Activated gamma-delta T cell treated with Interleukin-2 at 50 U/mL for 16 hours (primary cell): Measurements from ENCODE around the gene GRM3.
"Not testable (repeated sequence)": the region's sequence is repeated elsewhere in the genome, so short reads cannot be mapped to it uniquely, and the experiment has no call there.

ENCODE experiments used
- DNase-seq: peaks from one replicate; pipeline ENCODE4 v3.0.0-alpha.2; 2020

GRM3 gene

DNA sequence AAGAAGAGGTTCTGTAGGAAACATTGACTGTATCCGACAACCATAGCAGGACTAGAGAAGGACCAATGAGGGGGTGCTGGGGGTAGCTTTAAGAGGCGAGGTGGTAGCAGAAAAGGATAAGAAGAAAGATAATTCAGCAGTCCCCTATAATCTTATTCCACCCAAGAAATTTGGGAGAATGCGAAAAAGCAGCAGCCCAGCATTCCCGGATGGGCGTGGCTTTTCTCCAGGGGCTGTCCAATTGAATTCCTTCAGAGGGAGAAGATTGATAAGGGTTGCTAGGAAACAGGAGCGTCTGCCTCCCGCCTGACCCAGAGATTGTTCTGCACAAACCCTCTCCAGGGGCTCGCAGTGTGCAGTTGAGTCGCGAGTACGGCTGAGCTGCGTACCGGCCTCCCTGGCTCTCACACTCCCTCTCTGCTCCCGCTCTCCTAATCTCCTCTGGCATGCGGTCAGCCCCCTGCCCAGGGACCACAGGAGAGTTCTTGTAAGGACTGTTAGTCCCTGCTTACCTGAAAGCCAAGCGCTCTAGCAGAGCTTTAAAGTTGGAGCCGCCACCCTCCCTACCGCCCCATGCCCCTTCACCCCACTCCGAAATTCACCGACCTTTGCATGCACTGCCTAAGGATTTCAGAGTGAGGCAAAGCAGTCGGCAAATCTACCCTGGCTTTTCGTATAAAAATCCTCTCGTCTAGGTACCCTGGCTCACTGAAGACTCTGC, at the start of gene GRM3:
Gene GRM3 (plus strand): TSS at position 349 of the 721 bp plus-strand sequence. CDS start 121,237 bp downstream, outside the sequence.
- no peak for DNase-seq

DNA sequence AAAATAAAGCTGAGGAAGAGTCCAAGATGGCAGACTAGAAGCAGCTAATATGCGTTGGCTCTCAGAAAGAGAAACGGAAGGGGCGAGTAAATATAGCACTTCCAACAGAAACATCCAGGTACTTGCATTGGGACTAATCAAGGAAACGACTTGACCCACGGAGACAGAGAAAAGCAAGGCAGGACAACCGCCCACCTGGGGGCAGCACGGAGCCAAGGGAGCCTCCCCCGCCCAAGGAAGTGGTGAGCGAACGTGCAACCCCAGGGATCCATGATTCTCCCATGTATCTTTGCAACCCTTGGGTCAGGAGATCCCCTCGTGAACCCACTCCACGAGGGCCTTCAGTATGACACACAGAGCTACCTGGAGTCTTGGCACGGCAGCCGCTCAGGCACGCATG, 45.4 kb upstream of the GRM3 start:
- no peak for DNase-seq

DNA sequence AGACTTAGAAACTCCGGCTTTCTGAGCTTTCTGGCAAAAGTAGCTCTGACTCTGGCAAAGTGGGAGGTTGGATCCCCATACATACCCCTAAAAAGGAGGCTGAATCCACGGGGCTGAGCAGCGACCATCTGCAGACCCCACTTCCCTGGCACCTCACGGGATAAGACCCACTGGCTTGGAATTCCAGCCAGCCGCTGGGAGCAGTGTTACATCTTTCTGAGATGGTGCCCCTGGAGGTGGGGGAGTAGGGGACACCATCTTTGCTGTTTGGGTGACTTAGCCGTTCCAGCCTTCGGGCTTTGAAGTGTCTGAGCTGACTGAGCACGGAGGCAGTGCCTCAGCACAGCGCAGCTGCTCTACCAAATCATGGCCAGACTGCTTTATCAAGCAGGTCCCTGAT, 45.0 kb upstream of the GRM3 start:
- no peak for DNase-seq

DNA sequence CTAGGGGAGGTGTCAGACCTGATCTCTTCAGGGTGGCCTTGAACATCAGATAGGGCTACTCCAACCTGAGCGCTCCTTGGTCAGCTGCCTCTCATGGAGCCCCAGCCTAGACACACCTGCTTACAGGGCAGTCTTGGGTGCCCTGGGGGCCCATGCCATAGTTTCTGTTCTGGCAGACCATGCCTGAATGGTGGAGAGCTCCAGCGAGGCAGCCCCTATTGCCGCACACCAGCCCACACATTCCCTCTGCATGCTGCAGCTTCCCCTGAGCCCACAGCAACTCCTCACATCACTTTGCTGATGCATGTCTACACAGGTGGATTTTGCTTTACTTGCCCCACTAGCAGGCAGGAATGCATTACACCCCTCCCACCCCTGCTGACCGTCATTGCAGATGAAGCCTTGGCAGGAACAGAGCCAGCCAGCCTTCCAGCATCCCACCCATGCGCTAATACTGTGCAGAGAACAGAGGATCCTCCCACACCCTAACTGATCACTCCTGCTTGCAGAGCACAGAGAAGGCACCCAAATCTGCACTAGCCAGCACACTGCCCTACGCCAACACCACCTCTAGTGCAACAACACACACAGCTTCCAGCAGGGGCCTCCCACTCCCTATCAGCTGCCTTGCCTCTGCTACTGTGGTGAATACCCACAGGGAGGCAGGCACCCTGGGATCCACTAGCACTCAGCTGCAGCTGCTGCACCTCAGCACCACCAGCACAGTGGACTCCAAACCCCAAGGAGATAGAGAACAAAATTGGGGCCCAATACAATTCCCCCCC, 43.0 kb upstream of the GRM3 start:
- DNase-seq = no peak

DNA sequence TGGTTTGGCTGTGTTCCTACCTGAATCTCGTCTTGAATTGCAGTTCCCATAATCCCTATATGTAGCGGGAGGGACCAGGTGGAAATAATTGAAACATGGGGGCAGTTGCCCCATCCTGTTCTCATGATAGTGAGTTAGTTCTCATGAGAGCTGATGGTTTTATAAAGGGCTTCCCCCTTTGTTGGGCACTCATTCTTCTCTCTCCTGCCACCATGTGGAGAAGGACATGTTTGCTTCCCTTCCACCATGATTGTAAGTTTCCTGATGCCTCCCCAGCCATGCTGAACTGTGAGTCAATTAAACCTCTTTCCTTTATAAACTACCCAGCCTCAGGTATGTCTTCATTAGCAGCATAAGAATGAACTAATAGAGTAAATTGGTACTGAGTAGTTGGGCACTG, 28.0 kb upstream of the GRM3 start:
- not testable (repeated sequence) for DNase-seq

DNA sequence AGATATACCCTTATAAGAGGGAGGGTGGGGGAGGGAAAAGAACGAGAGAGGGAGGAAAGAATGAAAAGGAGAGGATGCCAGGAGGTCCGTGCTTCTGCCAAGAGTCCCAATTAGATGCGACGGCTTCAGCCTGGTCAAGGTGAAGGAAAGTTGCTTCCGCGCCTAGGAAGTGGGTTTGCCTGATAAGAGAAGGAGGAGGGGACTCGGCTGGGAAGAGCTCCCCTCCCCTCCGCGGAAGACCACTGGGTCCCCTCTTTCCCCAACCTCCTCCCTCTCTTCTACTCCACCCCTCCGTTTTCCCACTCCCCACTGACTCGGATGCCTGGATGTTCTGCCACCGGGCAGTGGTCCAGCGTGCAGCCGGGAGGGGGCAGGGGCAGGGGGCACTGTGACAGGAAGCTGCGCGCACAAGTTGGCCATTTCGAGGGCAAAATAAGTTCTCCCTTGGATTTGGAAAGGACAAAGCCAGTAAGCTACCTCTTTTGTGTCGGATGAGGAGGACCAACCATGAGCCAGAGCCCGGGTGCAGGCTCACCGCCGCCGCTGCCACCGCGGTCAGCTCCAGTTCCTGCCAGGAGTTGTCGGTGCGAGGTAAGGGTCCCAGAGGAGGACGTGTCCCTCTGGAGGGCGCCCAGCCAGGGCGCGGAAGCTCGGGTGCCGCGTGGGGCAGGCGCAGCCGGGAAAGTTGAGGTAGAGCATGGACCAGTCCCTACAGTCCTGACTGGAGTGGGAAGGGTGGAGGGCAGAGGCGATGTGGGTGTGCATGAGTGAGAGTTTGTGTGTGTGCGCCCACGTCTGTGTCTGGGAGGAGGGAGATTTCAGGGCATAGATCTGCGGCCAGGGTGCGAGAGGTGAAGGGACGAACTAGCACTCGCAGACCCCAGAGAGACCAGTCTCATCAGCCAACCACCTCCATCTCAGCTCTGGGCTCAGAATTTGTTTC, 844 bp downstream of the GRM3 start:
- no peak for DNase-seq

DNA sequence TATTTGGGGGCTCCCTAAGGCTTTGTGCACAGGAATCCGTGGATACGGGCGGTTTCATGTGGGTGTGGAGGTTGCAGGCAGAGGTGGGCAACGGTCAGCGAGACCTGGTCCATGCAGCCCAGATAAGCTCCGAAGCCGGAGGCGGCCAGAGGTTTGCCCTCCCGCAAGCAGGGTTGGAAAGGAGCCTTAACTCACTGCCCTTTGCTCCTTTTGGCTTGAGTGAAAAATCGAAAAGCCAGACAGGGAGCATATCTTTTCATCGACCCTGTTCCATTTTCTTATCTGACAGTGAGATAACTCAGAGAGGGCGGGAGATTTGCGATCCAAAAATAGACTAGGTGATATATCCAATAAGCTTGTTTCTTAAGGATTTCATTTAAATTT, 1.5 kb downstream of the GRM3 start:
- DNase-seq = no peak

DNA sequence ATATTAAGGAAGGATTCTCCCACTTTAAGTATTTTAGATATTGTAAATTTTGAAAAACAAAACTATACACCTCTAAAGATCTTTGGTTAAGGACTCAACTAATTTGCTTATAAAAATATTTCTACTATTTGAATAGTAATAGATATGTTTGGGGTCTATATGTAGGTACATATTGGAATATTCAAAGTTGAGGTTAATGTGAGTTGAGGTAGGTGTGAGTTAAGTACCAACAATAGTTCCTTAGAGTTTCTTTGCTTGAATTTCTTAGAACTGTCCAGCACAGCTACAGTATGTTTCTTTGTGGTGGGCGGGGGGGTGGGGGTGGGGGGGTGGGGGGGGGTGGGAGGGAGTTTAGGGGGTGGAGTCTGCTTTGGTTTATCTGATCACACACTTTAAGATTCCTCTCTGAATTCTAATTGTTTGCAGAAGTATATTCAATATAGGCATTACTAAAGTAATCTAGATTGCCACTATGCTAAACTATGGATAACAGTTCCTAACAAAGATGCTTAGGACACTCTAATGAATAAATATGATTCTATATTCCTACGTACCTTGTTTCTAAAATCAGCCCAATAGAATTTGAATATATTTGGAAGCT, 2.1 kb downstream of the GRM3 start:
- DNase-seq = no peak

DNA sequence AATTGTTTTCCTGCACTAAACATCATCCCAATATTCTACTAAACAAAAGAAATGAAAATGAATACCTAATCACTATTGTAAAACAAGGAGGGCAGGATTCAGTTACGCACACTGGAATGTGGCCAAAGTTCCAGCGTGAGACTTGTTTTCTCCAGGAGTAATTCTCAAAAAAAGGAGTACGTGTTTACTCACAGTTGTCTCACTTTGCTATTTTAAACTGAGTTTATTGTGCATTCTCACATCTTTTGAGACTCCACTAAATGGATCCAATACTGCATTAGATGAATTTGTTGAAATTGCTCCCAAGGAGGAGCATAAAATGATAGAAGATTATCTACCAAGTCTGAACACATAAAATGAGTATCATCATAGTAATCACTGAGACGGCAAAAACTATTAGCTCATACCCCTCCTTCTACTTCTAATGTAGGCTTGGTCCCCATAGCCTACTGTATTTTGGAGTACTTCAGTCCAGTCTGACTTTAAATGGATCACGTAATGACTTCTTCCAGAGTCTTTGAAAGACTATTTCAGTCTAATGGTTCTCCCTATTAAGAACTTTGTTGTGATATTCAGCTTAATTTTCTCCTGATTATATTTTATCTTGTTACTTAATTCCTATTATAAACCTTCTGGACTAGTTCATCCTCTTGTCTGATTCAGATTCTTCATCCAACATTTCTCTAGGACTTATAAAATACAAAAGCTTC, 3.8 kb downstream of the GRM3 start:
- DNase-seq = no peak

DNA sequence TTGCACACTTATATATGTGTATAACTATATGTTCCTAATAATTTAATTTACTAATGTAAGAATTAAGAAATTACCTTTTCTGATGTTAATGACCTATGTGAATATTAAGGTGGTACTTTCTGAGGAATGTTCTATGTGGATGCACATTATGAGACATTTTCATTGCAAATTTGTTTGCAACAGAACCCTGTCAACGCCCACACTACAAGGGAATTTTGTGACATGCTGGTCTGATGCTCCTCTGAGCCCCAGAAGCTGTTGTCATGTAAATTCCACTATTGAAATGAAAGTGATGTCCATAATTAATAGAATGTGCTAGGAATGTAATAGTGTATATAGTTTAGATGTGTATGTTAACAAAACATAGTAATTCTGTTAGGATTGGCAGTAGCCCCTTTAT, 4.5 kb downstream of the GRM3 start:
- DNase-seq = no peak

DNA sequence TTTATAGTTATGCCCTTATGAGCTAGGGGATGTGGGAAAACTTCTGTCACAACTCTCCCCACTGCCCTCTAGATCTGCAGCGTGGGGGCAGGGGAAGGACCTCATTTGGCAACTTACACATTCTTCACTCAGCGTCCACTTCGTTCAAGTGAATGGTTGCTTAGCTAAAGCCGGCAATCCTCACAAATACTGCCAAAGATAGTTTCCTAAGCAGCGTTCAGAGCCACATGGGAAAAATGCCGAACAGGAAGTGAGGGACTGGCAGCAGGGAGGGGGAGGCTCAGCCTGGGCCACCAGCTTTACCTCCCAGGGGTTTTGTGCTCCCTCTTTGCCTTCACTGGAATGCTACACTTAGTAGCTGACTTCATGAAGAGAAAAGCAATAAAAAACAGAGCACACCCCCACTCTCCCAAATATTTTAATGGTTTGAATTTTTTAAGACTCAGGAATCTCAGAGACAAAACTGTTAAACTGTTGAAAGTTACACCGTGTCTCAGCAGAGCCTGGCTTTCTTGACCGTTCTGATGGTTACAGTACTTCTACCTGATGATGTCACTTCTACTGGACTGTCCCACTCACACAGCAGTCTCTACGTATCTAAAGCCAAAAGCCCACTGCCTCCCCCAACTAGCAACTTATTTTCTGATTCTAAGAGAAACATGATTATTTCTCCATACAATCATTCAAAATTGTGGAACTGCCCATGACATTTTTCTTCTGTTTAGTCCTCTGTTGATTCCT, 10.4 kb downstream of the GRM3 start:
- no peak for DNase-seq

DNA sequence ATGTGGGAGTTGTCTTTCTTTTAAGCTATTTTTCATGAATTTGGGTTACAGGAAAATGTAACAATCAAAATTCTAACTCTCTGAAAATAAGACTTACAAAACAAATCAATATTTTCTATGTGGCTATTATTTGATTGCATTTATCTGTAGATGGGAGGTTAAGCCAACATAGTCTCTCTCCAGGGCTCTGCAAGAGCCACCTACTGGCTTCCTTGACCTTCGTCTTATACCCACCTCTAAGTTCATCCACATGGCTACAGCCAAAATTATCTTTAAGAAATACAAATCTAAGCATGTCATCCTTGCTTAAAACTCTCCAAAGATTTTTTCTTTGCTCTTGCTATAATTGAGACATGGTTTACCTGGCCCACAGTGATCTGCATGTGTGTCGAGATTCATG, 14.2 kb downstream of the GRM3 start:
- DNase-seq = no peak

DNA sequence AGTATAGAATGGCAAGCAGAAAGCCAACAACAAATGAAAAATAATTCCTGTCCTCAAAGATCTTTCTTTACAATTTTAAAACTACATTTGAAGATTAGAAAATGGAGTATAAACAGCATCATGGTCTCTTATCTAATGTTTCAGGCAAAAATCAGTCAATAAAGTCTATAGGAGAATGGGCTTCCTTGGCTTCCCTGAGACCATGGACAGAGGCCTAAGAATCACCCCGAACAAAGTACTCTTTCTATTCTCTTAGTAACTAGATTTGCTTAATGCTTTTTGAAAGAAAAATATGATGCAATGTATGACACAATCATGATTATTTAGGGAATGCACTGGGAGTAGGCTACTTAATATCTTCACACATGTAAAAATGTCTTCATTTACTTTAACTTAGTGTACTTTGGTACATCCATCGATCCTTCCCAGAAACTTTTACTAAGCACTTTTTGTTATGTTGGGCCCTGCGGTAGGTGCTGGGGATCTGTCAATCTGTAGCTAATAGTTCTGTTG, 17.3 kb downstream of the GRM3 start:
- DNase-seq = no peak

DNA sequence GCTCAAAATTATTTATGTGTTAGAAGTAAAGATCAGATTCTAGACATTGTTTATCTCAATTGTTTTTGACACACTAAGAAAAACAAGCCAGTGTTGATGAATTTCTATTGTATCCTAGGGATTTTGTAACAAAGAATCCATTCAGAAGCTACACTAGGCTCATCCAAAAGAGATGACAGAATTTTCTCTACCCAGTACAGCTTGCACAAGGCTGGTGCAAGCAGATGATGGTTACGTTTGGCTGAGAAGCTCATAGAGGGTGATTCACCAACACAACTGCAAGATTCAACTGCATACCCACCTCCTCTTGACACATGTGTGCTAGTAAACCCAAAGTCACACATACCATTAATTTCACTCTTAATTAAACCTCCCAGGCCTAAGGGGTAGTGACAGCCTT, 20.8 kb downstream of the GRM3 start:
- no peak for DNase-seq

DNA sequence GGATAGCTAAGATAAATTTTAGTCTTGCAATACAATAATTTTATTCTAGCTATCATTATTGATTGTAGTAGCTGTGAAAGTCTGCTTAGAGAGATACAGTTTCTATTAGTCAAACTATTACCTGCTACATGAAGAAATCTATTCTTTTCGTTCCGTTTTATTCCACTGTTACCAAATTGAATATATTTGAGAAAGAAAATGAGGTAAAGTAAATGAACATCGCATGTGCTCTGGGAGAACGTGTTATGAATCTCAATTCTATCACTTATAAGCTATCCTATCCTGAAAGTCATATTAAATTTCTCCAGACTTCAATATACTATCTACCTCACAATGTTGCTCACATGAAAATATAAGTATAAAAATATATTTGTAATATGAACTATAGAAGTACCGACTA, 21.3 kb downstream of the GRM3 start:
- no peak for DNase-seq

DNA sequence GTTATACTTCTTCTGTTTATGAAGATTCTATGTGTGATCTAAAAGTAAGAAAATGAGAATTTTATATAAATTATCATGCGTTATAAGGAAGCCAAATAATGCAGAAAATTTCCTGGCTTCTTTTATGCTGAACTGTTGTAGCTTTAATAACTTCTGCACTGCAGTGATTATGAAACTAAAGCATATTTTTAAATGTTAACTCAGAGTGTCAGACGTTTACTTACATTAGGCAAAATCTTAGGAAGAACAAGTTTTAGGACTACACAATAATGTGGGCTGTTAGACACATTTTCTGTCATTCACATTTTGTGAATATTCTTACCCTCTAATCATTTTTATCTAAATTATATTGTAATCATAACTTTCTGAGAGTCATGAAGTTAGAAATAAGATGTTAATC, 22.0 kb downstream of the GRM3 start:
- no peak for DNase-seq

DNA sequence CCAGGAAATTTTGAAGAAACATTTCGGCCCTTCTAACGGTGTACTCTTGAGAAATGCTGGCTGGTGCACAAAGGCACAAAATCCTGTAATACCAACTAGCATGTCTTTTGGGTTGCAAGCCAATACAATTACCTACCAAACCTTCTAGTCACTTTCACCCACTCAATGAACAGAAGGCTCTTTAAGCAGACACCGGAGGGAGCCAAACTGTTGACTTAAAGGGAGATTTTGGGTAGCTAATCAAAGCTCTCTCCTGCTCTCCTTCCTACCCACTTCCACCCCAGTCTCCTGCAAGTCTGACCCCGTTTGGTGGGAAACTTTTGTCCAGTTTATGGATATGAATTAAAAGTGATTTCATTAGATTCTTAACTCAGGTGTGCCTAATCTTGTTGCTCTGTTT, 24.0 kb downstream of the GRM3 start:
- no peak for DNase-seq

DNA sequence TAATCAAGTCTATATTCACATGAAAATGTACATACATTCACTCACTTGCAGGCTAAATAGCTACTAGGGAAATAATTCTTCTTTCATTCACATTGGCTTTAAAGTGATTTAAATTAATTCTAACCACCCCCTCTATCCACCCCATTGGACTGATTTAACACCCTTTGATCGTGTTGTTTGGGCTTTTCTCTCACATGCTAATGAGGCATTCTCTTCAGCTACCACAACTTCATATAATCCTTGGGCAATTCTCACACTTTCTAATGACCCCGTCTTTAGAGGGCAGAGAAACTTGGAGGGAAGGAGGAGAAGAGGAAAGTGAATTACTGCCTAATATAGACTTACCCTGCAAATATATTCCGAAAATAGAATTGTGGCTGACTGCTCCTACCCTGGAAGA, 24.6 kb downstream of the GRM3 start:
- no peak for DNase-seq

DNA sequence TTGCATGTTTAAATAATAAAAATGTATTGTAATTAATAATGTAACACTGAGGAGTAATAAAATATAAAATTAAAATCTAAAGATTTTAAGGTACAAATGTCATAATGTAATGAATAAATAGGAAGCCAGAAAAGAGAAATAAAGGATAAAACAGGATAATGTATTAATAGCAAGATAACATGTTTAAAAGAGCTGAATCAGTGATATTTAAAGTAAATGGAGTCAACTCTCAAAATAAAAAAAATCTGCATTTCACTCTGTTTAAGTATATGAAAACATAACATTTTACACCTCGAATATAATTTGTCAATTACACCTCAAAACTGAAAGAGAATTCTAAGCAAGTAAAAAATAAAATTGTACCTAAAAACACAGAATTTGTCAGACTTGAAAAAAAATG, 44.1 kb downstream of the GRM3 start:
- no peak for DNase-seq

DNA sequence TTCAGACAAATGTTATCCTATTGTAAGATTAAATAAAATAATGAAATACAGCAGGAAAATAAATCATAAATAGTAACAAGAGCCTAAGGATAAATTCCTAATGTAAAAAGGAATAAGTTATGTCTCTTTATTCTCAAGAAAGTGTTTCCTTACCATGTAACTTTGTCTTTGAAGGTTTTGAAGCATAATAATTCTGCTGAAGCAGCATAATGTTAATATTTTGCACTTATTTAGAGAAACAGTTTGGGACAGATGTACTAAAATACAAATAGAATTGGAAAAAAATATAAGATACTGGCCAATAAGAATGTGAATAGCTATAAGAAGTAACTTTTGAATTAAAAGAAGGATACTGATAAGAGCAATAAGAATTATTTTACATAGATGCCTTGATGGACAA, 45.7 kb downstream of the GRM3 start:
- DNase-seq = no peak

DNA sequence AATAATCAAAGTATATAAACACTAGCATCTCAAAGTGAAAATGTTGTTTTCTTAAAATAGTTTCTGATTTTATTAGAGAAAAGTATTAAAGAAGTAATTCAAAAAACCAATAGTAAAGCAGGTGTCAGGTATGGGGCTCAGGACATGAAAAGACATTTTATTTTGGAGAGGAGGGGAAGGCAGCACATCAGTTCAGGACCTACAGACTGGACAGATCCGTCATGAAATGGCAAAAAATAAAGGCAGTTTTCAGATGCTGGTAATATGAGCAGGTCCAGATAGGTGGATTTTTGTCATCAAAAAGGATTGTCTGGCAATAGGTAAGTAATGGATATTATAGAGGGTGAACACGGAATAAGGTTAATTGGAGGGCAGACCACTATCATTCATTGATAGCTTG, 49.0 kb downstream of the GRM3 start:
- no peak for DNase-seq
